ENCODE results near the gene FAAP20.

The FAAP20 gene

GRCh38 chr1:2233997-2234761, 39.6 kb upstream of the FAAP20 start:
- in situ Hi-C loops (cut with HindIII; ENCODE audit: low sequenced_read_pairs): no loop called here
- H3K4me3 ChIP-seq (ENCODE audit: low read depth, low read length): peak overlapping the region; percentile 88

GRCh38 chr1:2233468-2233867, 38.9 kb upstream of the FAAP20 start:
- TF ChIP-seq, protein P1, sequence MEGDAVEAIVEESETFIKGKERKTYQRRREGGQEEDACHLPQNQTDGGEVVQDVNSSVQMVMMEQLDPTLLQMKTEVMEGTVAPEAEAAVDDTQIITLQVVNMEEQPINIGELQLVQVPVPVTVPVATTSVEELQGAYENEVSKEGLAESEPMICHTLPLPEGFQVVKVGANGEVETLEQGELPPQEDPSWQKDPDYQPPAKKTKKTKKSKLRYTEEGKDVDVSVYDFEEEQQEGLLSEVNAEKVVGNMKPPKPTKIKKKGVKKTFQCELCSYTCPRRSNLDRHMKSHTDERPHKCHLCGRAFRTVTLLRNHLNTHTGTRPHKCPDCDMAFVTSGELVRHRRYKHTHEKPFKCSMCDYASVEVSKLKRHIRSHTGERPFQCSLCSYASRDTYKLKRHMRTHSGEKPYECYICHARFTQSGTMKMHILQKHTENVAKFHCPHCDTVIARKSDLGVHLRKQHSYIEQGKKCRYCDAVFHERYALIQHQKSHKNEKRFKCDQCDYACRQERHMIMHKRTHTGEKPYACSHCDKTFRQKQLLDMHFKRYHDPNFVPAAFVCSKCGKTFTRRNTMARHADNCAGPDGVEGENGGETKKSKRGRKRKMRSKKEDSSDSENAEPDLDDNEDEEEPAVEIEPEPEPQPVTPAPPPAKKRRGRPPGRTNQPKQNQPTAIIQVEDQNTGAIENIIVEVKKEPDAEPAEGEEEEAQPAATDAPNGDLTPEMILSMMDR (IDR thresholded peaks at IDR 0.05; ENCODE audit: low read depth, low read length, missing control alignments): no peak
- in situ Hi-C loops (cut with HindIII; ENCODE audit: low sequenced_read_pairs): no loop called here
- no peak for DNase-seq (ENCODE audit: low read depth)
- peak overlapping the region; percentile 88 for H3K4me3 ChIP-seq (ENCODE audit: low read depth, low read length)

More at GRCh38 chr1:2233997-2234761, 39.6 kb upstream of the FAAP20 start:
- DNase-seq (ENCODE audit: low read depth): no peak
- TF ChIP-seq, protein P1 (IDR thresholded peaks at IDR 0.05; ENCODE audit: low read depth, low read length, missing control alignments): no peak

GRCh38 chr1:2232916-2233438, 38.4 kb upstream of the FAAP20 start:
- no peak for DNase-seq (ENCODE audit: low read depth)
- H3K4me3 ChIP-seq (ENCODE audit: low read depth, low read length): peak overlapping the region; percentile 88
- in situ Hi-C loops (cut with HindIII; ENCODE audit: low sequenced_read_pairs): no loop called here
- TF ChIP-seq, protein P1 (IDR thresholded peaks at IDR 0.05; ENCODE audit: low read depth, low read length, missing control alignments): no peak

DNA sequence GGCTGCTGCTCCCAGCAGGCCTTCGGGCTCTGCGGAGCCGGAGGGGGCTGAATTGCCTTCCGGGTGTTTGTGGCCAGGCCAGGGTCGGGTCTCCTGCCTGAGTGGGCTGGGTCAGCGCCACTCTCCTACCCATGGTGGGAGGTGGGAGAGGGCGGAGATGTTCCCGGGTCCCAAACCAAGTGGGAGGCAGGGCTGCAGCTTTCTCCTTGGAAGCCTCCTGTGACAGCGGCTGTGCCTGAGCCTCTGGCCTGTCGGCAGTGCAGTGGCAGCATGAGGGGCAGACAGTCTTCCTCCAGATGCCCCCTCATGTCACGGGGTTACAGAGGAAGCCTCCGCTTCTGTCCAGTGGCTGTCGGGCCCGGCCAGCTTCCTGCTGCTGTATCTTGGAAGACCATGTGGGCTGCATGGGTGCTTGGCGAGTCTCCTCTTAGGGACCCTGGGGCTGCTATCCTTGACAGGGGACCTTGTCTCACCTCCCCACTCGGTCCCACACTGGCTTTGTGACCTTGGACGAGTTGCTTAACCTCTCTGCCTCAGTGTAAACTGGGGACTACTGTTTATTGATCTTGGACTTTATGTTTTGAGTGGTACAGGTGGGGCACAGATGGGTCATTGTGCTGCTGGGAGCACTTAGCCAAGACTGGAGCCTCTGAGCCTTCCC, 37.8 kb upstream of the FAAP20 start:
- DNase-seq (ENCODE audit: low read depth): no peak
- peak overlapping the region; percentile 88 for H3K4me3 ChIP-seq (ENCODE audit: low read depth, low read length)
- TF ChIP-seq, protein P1 (IDR thresholded peaks at IDR 0.05; ENCODE audit: low read depth, low read length, missing control alignments): no peak
- in situ Hi-C loops (cut with HindIII; ENCODE audit: low sequenced_read_pairs): no loop called here

- DNase-seq (ENCODE audit: low read depth): no peak
- TF ChIP-seq, protein P1 (IDR thresholded peaks at IDR 0.05; ENCODE audit: low read depth, low read length, missing control alignments): no peak
- H3K4me3 ChIP-seq (ENCODE audit: low read depth, low read length): peak overlapping the region; percentile 88
- in situ Hi-C loops (cut with HindIII; ENCODE audit: low sequenced_read_pairs): no loop called here
Measured at GRCh38 chr1:2231532-2232254, 37.1 kb upstream of the FAAP20 start.

All from astrocyte of the cerebellum (primary cell).